Common myeloid progenitor, CD34-positive (primary cell): ENCODE measurements around the gene FPGS.

Source experiments
- CTCF ChIA-PET: fragments of 350-600 bp; sonication (Branson Sonifier 250); formaldehyde crosslinking; loops from one replicate; lab custom pipeline; 2021; ENCODE audit warnings: antibody characterized with exemption; lab: Charles Lee
- POLR2A ChIA-PET: fragments of 350-600 bp; sonication (Branson Sonifier 250); formaldehyde crosslinking; loops from one replicate; lab custom pipeline; 2021; ENCODE audit warnings: antibody characterized with exemption; lab: Charles Lee
- DNase-seq, 3 donors: peaks; one replicate each; pipeline versions ENCODE4 v3.0.0 to v3.0.0-alpha.2; 2013
- H3K27ac ChIP-seq, 2 experiments: 1 replicate in 1 of 2; 2 replicates in 1 of 2; pipeline ENCODE4 v1.7.0; 2013; ENCODE audit warnings: inconsistent platforms in 2 of 2, low read length in 2 of 2, mild to moderate bottlenecking in 2 of 2, low read depth in 1 of 2, moderate library complexity in 1 of 2; ENCODE audit not compliant: severe bottlenecking in 2 of 2, insufficient read depth in 1 of 2, poor library complexity in 1 of 2
- H3K27me3 ChIP-seq, 5 experiments: replicated peaks in 2 of 5; 1 replicate in 3 of 5; 2 replicates in 2 of 5; pipeline versions ENCODE4 v1.6.1 to v1.7.0; 2013; ENCODE audit warnings: low read length in 4 of 5, mild to moderate bottlenecking in 2 of 5, moderate library complexity in 2 of 5, inconsistent platforms in 1 of 5; ENCODE audit not compliant: insufficient read depth in 5 of 5, control insufficient read depth in 4 of 5
- H3K36me3 ChIP-seq, 4 experiments: 1 replicate in 2 of 4; 2 replicates in 2 of 4; pipeline versions ENCODE4 v1.6.1 to v1.7.0; 2013; ENCODE audit warnings: low read length in 3 of 4, control low read depth in 1 of 4, mild to moderate bottlenecking in 1 of 4; ENCODE audit not compliant: control insufficient read depth in 4 of 4, insufficient read depth in 4 of 4
- H3K4me1 ChIP-seq, 4 experiments: 1 replicate in 3 of 4; 2 replicates in 1 of 4; pipeline versions ENCODE4 v1.6.1 to v1.7.1; 2013; ENCODE audit warnings: low read length in 3 of 4, mild to moderate bottlenecking in 3 of 4, control low read depth in 1 of 4, inconsistent platforms in 1 of 4, moderate library complexity in 1 of 4; ENCODE audit not compliant: control insufficient read depth in 4 of 4, insufficient read depth in 4 of 4; ENCODE audit errors: control extremely low read depth in 1 of 4
- H3K4me3 ChIP-seq, 7 experiments: 1 replicate in 4 of 7; 2 replicates in 3 of 7; pipeline versions ENCODE4 v1.5.1 to v1.7.0; 2013; ENCODE audit warnings: mild to moderate bottlenecking in 7 of 7, low read length in 6 of 7, moderate library complexity in 6 of 7, inconsistent platforms in 2 of 7, low read depth in 2 of 7, control low read depth in 1 of 7; ENCODE audit not compliant: insufficient read depth in 4 of 7, control insufficient read depth in 1 of 7; ENCODE audit errors: extremely low read depth in 1 of 7
- H3K9me3 ChIP-seq, 5 experiments: 1 replicate in 4 of 5; 2 replicates in 1 of 5; pipeline versions ENCODE4 v1.6.1 to v1.7.1; 2013; ENCODE audit warnings: low read length in 4 of 5, mild to moderate bottlenecking in 2 of 5, inconsistent platforms in 1 of 5, low read depth in 1 of 5, moderate library complexity in 1 of 5; ENCODE audit not compliant: control insufficient read depth in 4 of 5, insufficient read depth in 2 of 5; ENCODE audit errors: control extremely low read depth in 1 of 5
- WGBS: methylation state at CpG from one replicate; pipeline ENCODE4 v1.1.5; 2013; ENCODE audit not compliant: insufficient coverage; 5-methylcytosine and 5-hydroxymethylcytosine counted together

Gene FPGS

GRCh38 chr9:127858041-127858512, 55.4 kb downstream of the FPGS start:
- DNase-seq = peak in 2 of 3 donors; percentile 80 to 88
- Histone ChIP-seq H3K27ac (no peak overlapping the region), H3K36me3 (no peaks in the 10 kb centered on the region), H3K9me3 (no peaks in the 10 kb centered on the region), H3K4me3 (peak overlapping the region in 2 of 7 experiments; percentile 22 to 33), H3K27me3 (no peaks in the 10 kb centered on the region), H3K4me1 (peaks cover 24 to 96% (median 91%) of the 10 kb centered on the region in 4 experiments)
- ChIA-PET POLR2A (interaction anchor here (0.9 kb wide), 1 partner anchor 25 kb away, joined by 3 read pairs; no protein-coding TSS in a partner anchor), CTCF (interaction anchor here (0.7 to 2.5 kb wide), 4 partner anchors 11 to 65 kb away, joined by 3 to 6 read pairs (median 4); no protein-coding TSS in a partner anchor)
- WGBS = 25% methylated on average over 12 of the region's 12 CpGs

GRCh38 chr9:127860260-127860659, 57.6 kb downstream of the FPGS start:
- H3K36me3 ChIP-seq = no peaks in the 10 kb centered on the region
- H3K27ac ChIP-seq = peak overlapping the region in 1 of 2 experiments; percentile 33
- CTCF ChIA-PET = interaction anchor here (0.6 to 1.8 kb wide), 5 partner anchors 10 to 59 kb away, joined by 3 to 9 read pairs (median 3); no protein-coding TSS in a partner anchor
- H3K27me3 ChIP-seq = no peaks in the 10 kb centered on the region
- POLR2A ChIA-PET = no interaction called here
- DNase-seq = no peak
- peaks cover 24 to 94% (median 91%) of the 10 kb centered on the region in 4 experiments for H3K4me1 ChIP-seq
- H3K9me3 ChIP-seq = no peaks in the 10 kb centered on the region
- H3K4me3 ChIP-seq = no peak overlapping the region
- WGBS = 95% methylated on average over 7 of the region's 8 CpGs

- Histone ChIP-seq H3K27ac (peak overlapping the region in 1 of 2 experiments; percentile 33), H3K9me3 (no peaks in the 10 kb centered on the region), H3K36me3 (no peaks in the 10 kb centered on the region), H3K4me3 (no peak overlapping the region), H3K27me3 (no peaks in the 10 kb centered on the region), H3K4me1 (peaks cover 22 to 94% (median 91%) of the 10 kb centered on the region in 4 experiments)
- ChIA-PET CTCF (interaction anchor here (0.6 to 1.8 kb wide), 5 partner anchors 9 to 43 kb away, joined by 3 to 9 read pairs (median 3); no protein-coding TSS in a partner anchor), POLR2A (no interaction called here)
- 93% methylated on average over 7 of the region's 11 CpGs for WGBS
- no peak for DNase-seq
Measured at GRCh38 chr9:127860779-127861178, 58.1 kb downstream of the FPGS start.

- Histone ChIP-seq H3K4me3 (peak overlapping the region in 4 of 7 experiments; percentile 26 to 57 (median 39)), H3K9me3 (no peaks in the 10 kb centered on the region), H3K4me1 (peaks cover 19 to 89% (median 83%) of the 10 kb centered on the region in 4 experiments), H3K27ac (peak overlapping the region; percentile 66 to 85), H3K36me3 (no peaks in the 10 kb centered on the region), H3K27me3 (no peaks in the 10 kb centered on the region)
- CTCF ChIA-PET = interaction anchor here (0.9 to 5.4 kb wide), 15 partner anchors 8 to 127 kb away, joined by 3 to 33 read pairs (median 5); partner anchors contain the start of genes CDK9, ENG, SH2D3C and TOR2A
- peak; percentile 81 to 97 (median 96) for DNase-seq
- POLR2A ChIA-PET = interaction anchor here (0.7 to 1.5 kb wide), 6 partner anchors 9 to 91 kb away, joined by 3 to 6 read pairs (median 4); partner anchors contain the start of gene CDK9
- 2% methylated on average over 19 of the region's 29 CpGs for WGBS
Measured at GRCh38 chr9:127862075-127863011, 59.7 kb downstream of the FPGS start.

GRCh38 chr9:127863191-127863621, 60.5 kb downstream of the FPGS start:
- peak in 1 of 3 donors; percentile 32 for DNase-seq
- WGBS = 81% methylated on average over 9 of the region's 13 CpGs
- Histone ChIP-seq H3K27ac (peak overlapping the region in 1 of 2 experiments; percentile 85), H3K4me3 (peak overlapping the region in 2 of 7 experiments; percentile 2 to 39), H3K9me3 (no peaks in the 10 kb centered on the region), H3K36me3 (no peaks in the 10 kb centered on the region), H3K4me1 (peaks cover 19 to 80% (median 75%) of the 10 kb centered on the region in 4 experiments), H3K27me3 (no peaks in the 10 kb centered on the region)
- ChIA-PET POLR2A (interaction anchor here (0.6 to 1.5 kb wide), 6 partner anchors 10 to 92 kb away, joined by 3 to 6 read pairs (median 4); partner anchors contain the start of gene CDK9), CTCF (interaction anchor here (0.9 to 5.4 kb wide), 14 partner anchors 8 to 128 kb away, joined by 3 to 33 read pairs (median 5); partner anchors contain the start of genes CDK9, ENG, SH2D3C and TOR2A)
